LNCAP (cell line): ENCODE measurements around the gene C19orf85.

Experiments used
- CTCF ChIP-seq: fragments of 450-650 bp; IDR thresholded peaks from 2 replicates; pipeline ENCODE4 v1.5.1; 2017; ENCODE audit warnings: mild to moderate bottlenecking

Gene C19orf85

GRCh38 chr19:55482156-55482961 lies 17.8 kb upstream of the C19orf85 start:
- TF ChIP-seq CTCF: no peak

- no peak for TF ChIP-seq CTCF
Measured at GRCh38 chr19:55481794-55482155, 17.2 kb upstream of the C19orf85 start.

- no peak for TF ChIP-seq CTCF
Measured at GRCh38 chr19:55481148-55481793, 16.7 kb upstream of the C19orf85 start.

- TF ChIP-seq CTCF: no peak
Measured at GRCh38 chr19:55479451-55480230, 15.1 kb upstream of the C19orf85 start.

GRCh38 chr19:55479045-55479444 lies 14.5 kb upstream of the C19orf85 start:
- no peak for TF ChIP-seq CTCF

- no peak for TF ChIP-seq CTCF
Measured at GRCh38 chr19:55478364-55478763, 13.8 kb upstream of the C19orf85 start.

- no peak for TF ChIP-seq CTCF
Measured at GRCh38 chr19:55477905-55478304, 13.4 kb upstream of the C19orf85 start.
